ENCODE measurements around the gene RNF17. TPM values are rescaled to one million over a fixed set of nuclear protein-coding genes. Genes with fewer than 3 reads are reported as not detected.

The RNF17 gene
- total and polyA plus RNA-seq, 2 donors (not counting 3 experiments of a cell fraction or from before 2014, with no cell fraction given) = 0.30 TPM; not detected in 1

DNA sequence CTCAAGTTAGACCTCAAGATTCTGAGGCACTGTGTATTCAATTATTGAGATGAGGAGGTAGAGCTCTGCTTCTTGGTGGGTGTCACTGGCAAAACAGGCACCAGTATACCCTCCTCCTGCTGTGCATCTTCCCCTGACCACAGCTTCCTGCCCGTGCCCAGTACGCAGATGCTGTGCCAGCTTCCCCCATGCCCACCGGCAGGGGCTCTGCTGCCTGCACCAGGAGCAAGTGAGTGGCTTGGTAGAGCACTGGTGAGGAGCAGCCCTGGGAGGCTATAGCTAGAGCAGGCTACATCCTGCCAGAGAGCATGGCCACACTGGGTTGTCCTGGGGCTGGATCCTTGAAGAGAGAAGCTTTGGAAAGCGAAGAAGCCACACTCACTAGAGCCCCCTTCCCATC is 21.0 kb upstream of the RNF17 start:
- no peak overlapping the region for H3K9ac ChIP-seq (replicated peaks; ENCODE audit: extremely low read depth, insufficient read depth, low read length)
- H3K27ac ChIP-seq (ENCODE audit: insufficient read depth, low read depth, low read length) = no peak overlapping the region
- H3K9me3 ChIP-seq (replicated peaks; ENCODE audit: control insufficient read depth, insufficient read depth, low read length) = no peaks in the 10 kb centered on the region
- dilution Hi-C loops (cut with MboI; ENCODE audit: extremely low pct_ligation_motif_present, low sequenced_read_pairs) = no loop called here
- no TSS peak for BruUV-seq (replicated peaks)
- no peak overlapping the region for H3K4me2 ChIP-seq (ENCODE audit: insufficient read depth, low read length)
- no peak for TF ChIP-seq GATA2 (IDR thresholded peaks at IDR 0.05; ENCODE audit: insufficient read depth, insufficient read length, low read depth, low read length)
- TF ChIP-seq, protein P1, sequence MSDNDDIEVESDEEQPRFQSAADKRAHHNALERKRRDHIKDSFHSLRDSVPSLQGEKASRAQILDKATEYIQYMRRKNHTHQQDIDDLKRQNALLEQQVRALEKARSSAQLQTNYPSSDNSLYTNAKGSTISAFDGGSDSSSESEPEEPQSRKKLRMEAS (IDR thresholded peaks at IDR 0.05; ENCODE audit: insufficient read depth, insufficient read length) = no peak
- no peak for TF ChIP-seq POLR2AphosphoS5 (IDR thresholded peaks at IDR 0.05; ENCODE audit: insufficient read depth, low read depth, low read length)
- TF ChIP-seq FOS (IDR thresholded peaks at IDR 0.05; ENCODE audit: borderline replicate concordance, insufficient read depth, low read length) = no peak
- TF ChIP-seq JUN (IDR thresholded peaks at IDR 0.05; ENCODE audit: borderline replicate concordance, insufficient read depth, insufficient read length, low read depth) = no peak
- TF ChIP-seq POLR2A (IDR thresholded peaks at IDR 0.05; ENCODE audit: low read depth, low read length) = no peak
- TF ChIP-seq MYC (IDR thresholded peaks at IDR 0.05; ENCODE audit: low read depth, low read length) = no peak
- TF ChIP-seq EZH2 (IDR thresholded peaks at IDR 0.05; ENCODE audit: borderline replicate concordance, low read depth, low read length, severe bottlenecking) = no peak
- TF ChIP-seq, protein P2, sequence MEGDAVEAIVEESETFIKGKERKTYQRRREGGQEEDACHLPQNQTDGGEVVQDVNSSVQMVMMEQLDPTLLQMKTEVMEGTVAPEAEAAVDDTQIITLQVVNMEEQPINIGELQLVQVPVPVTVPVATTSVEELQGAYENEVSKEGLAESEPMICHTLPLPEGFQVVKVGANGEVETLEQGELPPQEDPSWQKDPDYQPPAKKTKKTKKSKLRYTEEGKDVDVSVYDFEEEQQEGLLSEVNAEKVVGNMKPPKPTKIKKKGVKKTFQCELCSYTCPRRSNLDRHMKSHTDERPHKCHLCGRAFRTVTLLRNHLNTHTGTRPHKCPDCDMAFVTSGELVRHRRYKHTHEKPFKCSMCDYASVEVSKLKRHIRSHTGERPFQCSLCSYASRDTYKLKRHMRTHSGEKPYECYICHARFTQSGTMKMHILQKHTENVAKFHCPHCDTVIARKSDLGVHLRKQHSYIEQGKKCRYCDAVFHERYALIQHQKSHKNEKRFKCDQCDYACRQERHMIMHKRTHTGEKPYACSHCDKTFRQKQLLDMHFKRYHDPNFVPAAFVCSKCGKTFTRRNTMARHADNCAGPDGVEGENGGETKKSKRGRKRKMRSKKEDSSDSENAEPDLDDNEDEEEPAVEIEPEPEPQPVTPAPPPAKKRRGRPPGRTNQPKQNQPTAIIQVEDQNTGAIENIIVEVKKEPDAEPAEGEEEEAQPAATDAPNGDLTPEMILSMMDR (IDR thresholded peaks at IDR 0.05; ENCODE audit: extremely low read depth in 1 of 2, insufficient read depth in 1 of 2, low read depth in 1 of 2, low read length in 2 of 2) = no peak
- no peak for DNase-seq (ENCODE audit: low read depth, low spot score)
- H2AFZ ChIP-seq (ENCODE audit: low read depth, low read length) = no peak overlapping the region
- no peak overlapping the region for H3K4me3 ChIP-seq (replicated peaks in 1 of 3; ENCODE audit: insufficient read depth in 1 of 3, low read depth in 1 of 3, low read length in 3 of 3)
- no peak for FAIRE-seq
- ChIA-PET CTCF (interaction anchor here (1.0 to 1.1 kb wide), 2 partner anchors 13 to 16 kb away, joined by 3 to 5 read pairs; no protein-coding TSS in a partner anchor), POLR2A (no interaction called here)
- intact Hi-C loops (cut with micrococcal nuclease) = no loop called here
- no peaks in the 10 kb centered on the region for H3K79me2 ChIP-seq (ENCODE audit: control insufficient read depth, insufficient read depth, low read length)
- H3K9me1 ChIP-seq (replicated peaks; ENCODE audit: control insufficient read depth, extremely low read depth, insufficient read depth, low read length) = no peaks in the 10 kb centered on the region
- no peaks in the 10 kb centered on the region for H4K20me1 ChIP-seq (replicated peaks; ENCODE audit: control insufficient read depth, extremely low read depth, insufficient read depth, low read length)
- peaks cover 4% of the 10 kb centered on the region for H3K4me1 ChIP-seq (ENCODE audit: control insufficient read depth, extremely low read depth, insufficient read depth, low read length)
- no peaks in the 10 kb centered on the region for H3K36me3 ChIP-seq (ENCODE audit: control insufficient read depth in 2 of 2, extremely low read depth in 1 of 2, insufficient read depth in 2 of 2, low read length in 2 of 2)
- peaks cover 22 to 32% of the 10 kb centered on the region in 2 experiments for H3K27me3 ChIP-seq (ENCODE audit: control insufficient read depth in 2 of 2, insufficient read depth in 2 of 2, low read length in 2 of 2)

Data from endothelial cell of umbilical vein (primary cell).